ENCODE results near the gene FABP6. TPM values are rescaled to one million over a fixed set of nuclear protein-coding genes. Genes with fewer than 3 reads are reported as not detected.

FABP6 gene
- total RNA-seq, 5 donors from 2014 or later (not counting 1 experiment from before 2014, with no cell fraction given), result not detected

DNA sequence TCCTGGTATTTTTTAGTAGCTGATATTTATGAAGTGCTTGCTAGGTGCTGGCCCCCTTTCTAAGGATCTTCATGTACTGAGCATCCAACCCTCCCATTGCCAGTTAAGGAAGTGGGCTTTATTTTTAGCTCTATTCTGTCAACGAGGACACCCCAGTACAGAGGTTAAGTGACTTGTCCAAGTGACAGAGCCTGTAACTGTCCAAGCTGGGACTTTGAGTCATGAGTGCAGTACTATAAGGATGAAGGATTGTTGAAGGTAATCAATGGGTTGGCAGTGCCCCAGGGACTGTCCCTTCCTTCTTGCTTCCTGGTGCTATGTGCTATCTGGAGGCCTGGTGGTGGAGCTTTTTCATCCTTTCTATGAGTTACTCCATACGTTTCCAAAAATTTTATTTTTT lies 18.0 kb upstream of the FABP6 start:
- H3K36me3 Mint-ChIP-seq, result no peaks in the 10 kb centered on the region
- H3K4me3 ChIP-seq (ENCODE audit: control insufficient read depth in 1 of 2, extremely low read depth in 1 of 2, low read length in 1 of 2), result no peak overlapping the region
- CTCF ChIA-PET, result no interaction called here
- ATAC-seq (replicated peaks in 1 of 4), result no peak
- H3K4me1 Mint-ChIP-seq, result no peaks in the 10 kb centered on the region
- POLR2A ChIA-PET, result interaction anchor here in 1 of 2 donors (0.6 kb wide), 1 partner anchor 25 kb away, joined by 9 read pairs; no protein-coding TSS in a partner anchor
- H3K9me3 Mint-ChIP-seq, result no peaks in the 10 kb centered on the region
- WGBS (ENCODE audit: insufficient coverage), result 100% methylated on average over 1 of the region's 2 CpGs
- no peak overlapping the region for H3K27ac ChIP-seq (ENCODE audit: low read length)
- DNase-seq, result no peak
- peaks cover 0 to 6% of the 10 kb centered on the region in 2 experiments for H3K27me3 ChIP-seq (replicated peaks in 1 of 2; ENCODE audit: control insufficient read depth in 2 of 2, extremely low read depth in 1 of 2, insufficient read depth in 2 of 2, low read length in 1 of 2)
- no peak overlapping the region for H3K27ac Mint-ChIP-seq
- H3K4me1 ChIP-seq (ENCODE audit: control insufficient read depth in 1 of 2, extremely low read depth in 1 of 2, insufficient read depth in 2 of 2, low read length in 2 of 2), result no peaks in the 10 kb centered on the region
- H3K36me3 ChIP-seq (ENCODE audit: control insufficient read depth in 2 of 2, extremely low read depth in 1 of 2, insufficient read depth in 1 of 2, low read length in 1 of 2), result no peaks in the 10 kb centered on the region
- H3K9me3 ChIP-seq, result no peaks in the 10 kb centered on the region
- peaks cover 0 to 7% of the 10 kb centered on the region in 2 donors for H3K27me3 Mint-ChIP-seq
- no peak overlapping the region for H3K4me3 Mint-ChIP-seq

DNA sequence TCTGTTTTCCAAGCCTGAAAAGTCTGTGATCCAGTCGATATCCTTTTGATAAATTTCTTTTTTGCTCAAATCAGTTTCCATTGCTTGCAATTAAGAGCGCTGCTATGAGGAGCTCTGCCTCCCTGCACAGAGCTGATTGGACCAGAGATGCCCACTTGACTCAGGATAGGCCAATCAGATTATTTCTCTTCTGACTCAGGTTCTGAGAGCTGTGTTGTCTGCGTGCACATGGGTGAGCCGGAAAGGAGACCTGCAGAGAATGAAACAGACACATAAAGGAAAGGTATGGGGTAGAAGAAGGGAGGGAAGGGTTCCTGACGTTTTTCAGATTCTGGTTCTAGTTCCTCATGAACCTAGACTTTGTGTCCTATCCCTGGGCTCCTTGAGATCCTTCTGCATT lies 15.8 kb upstream of the FABP6 start:
- Histone ChIP-seq H3K9me3 (no peaks in the 10 kb centered on the region), H3K4me3 (ENCODE audit: control insufficient read depth in 1 of 2, extremely low read depth in 1 of 2, low read length in 1 of 2) (no peak overlapping the region), H3K4me1 (ENCODE audit: control insufficient read depth in 1 of 2, extremely low read depth in 1 of 2, insufficient read depth in 2 of 2, low read length in 2 of 2) (no peaks in the 10 kb centered on the region), H3K27ac (ENCODE audit: low read length) (no peak overlapping the region), H3K27me3 (replicated peaks in 1 of 2; ENCODE audit: control insufficient read depth in 2 of 2, extremely low read depth in 1 of 2, insufficient read depth in 2 of 2, low read length in 1 of 2) (peaks cover 0 to 4% of the 10 kb centered on the region in 2 experiments), H3K36me3 (ENCODE audit: control insufficient read depth in 2 of 2, extremely low read depth in 1 of 2, insufficient read depth in 1 of 2, low read length in 1 of 2) (no peaks in the 10 kb centered on the region)
- POLR2A ChIA-PET, result no interaction called here
- H3K36me3 Mint-ChIP-seq, result no peaks in the 10 kb centered on the region
- DNase-seq (no peak), ATAC-seq (replicated peaks in 1 of 4) (no peak)
- no peak overlapping the region for H3K4me3 Mint-ChIP-seq
- H3K9me3 Mint-ChIP-seq, result no peaks in the 10 kb centered on the region
- peaks cover 0 to 7% of the 10 kb centered on the region in 2 donors for H3K27me3 Mint-ChIP-seq
- CTCF ChIA-PET, result no interaction called here
- WGBS (ENCODE audit: insufficient coverage), result 61% methylated on average over 3 of the region's 5 CpGs
- no peak overlapping the region for H3K27ac Mint-ChIP-seq
- H3K4me1 Mint-ChIP-seq, result no peaks in the 10 kb centered on the region

DNA sequence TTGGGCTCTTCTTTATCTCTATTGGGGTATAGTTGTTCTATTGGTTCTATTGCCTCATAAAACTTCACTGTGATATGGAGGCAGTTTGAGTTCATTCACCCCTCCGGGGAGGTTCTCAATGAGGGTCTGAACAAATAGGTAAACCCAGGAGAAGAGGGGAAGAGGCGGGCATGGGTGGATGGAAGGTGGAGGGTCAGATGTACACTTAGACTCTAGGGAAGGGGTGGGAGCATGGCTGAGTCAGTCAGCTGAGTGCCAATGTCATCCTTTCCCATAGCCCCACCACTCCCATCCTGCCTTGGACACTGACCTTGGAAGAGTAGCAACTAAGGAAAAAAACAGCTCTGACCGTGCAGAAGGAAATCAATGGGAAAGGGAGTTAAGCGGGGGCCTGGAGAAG lies 9.9 kb upstream of the FABP6 start:
- ATAC-seq (replicated peaks in 1 of 4), result no peak

DNA sequence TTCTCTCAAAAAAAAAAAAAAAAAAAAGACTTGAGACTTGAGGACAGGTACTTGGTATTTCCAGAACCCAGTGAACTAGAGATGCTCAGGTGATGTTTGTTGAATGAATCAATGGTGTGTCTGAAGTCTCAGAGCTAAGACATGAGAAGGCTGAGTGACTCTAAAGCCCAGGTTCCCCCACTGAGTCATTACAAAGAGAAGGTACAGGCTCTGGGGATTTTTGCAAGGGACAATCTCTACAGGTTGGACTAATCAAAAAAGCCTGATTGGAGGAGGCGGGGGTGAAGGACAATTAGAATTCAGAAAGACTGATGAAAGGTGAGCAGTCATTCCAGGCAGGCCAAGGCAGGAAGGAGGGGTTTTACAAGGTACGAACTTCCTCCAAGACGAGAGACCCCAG lies 8.2 kb upstream of the FABP6 start:
- ChIA-PET CTCF (interaction anchor here in 1 of 2 donors (0.7 kb wide), 2 partner anchors 9 to 25 kb away, joined by 4 to 5 read pairs; no protein-coding TSS in a partner anchor), POLR2A (no interaction called here)
- H3K36me3 ChIP-seq (ENCODE audit: control insufficient read depth in 2 of 2, extremely low read depth in 1 of 2, insufficient read depth in 1 of 2, low read length in 1 of 2), result no peaks in the 10 kb centered on the region
- peaks cover 0 to 8% of the 10 kb centered on the region in 2 experiments for H3K27me3 ChIP-seq (replicated peaks in 1 of 2; ENCODE audit: control insufficient read depth in 2 of 2, extremely low read depth in 1 of 2, insufficient read depth in 2 of 2, low read length in 1 of 2)
- Mint-ChIP-seq H3K4me1 (no peaks in the 10 kb centered on the region), H3K36me3 (no peaks in the 10 kb centered on the region), H3K4me3 (no peak overlapping the region), H3K27ac (no peak overlapping the region), H3K9me3 (no peaks in the 10 kb centered on the region), H3K27me3 (peaks cover 0 to 5% of the 10 kb centered on the region in 2 donors)
- DNase-seq (no peak), ATAC-seq (replicated peaks in 1 of 4) (no peak)
- no CpG with 5 or more reads among the region's 3 CpGs for WGBS (ENCODE audit: insufficient coverage)
- H3K9me3 ChIP-seq, result no peaks in the 10 kb centered on the region
- H3K4me1 ChIP-seq (ENCODE audit: control insufficient read depth in 1 of 2, extremely low read depth in 1 of 2, insufficient read depth in 2 of 2, low read length in 2 of 2), result no peaks in the 10 kb centered on the region
- H3K4me3 ChIP-seq (ENCODE audit: control insufficient read depth in 1 of 2, extremely low read depth in 1 of 2, low read length in 1 of 2), result no peak overlapping the region
- no peak overlapping the region for H3K27ac ChIP-seq (ENCODE audit: low read length)

More for the DNA sequence above, 9.9 kb upstream of the FABP6 start:
- Histone ChIP-seq H3K27ac (ENCODE audit: low read length) (no peak overlapping the region), H3K36me3 (ENCODE audit: control insufficient read depth in 2 of 2, extremely low read depth in 1 of 2, insufficient read depth in 1 of 2, low read length in 1 of 2) (no peaks in the 10 kb centered on the region), H3K27me3 (replicated peaks in 1 of 2; ENCODE audit: control insufficient read depth in 2 of 2, extremely low read depth in 1 of 2, insufficient read depth in 2 of 2, low read length in 1 of 2) (peaks cover 0 to 8% of the 10 kb centered on the region in 2 experiments), H3K4me1 (ENCODE audit: control insufficient read depth in 1 of 2, extremely low read depth in 1 of 2, insufficient read depth in 2 of 2, low read length in 2 of 2) (no peaks in the 10 kb centered on the region), H3K9me3 (no peaks in the 10 kb centered on the region), H3K4me3 (ENCODE audit: control insufficient read depth in 1 of 2, extremely low read depth in 1 of 2, low read length in 1 of 2) (no peak overlapping the region)
- no peak for DNase-seq
- Mint-ChIP-seq H3K9me3 (no peaks in the 10 kb centered on the region), H3K27me3 (peaks cover 5 to 7% of the 10 kb centered on the region in 2 donors), H3K4me1 (no peaks in the 10 kb centered on the region), H3K27ac (no peak overlapping the region), H3K4me3 (no peak overlapping the region), H3K36me3 (no peaks in the 10 kb centered on the region)
- CTCF ChIA-PET, result no interaction called here
- POLR2A ChIA-PET, result no interaction called here
- WGBS (ENCODE audit: insufficient coverage), result 100% methylated on average over 1 of the region's 4 CpGs

DNA sequence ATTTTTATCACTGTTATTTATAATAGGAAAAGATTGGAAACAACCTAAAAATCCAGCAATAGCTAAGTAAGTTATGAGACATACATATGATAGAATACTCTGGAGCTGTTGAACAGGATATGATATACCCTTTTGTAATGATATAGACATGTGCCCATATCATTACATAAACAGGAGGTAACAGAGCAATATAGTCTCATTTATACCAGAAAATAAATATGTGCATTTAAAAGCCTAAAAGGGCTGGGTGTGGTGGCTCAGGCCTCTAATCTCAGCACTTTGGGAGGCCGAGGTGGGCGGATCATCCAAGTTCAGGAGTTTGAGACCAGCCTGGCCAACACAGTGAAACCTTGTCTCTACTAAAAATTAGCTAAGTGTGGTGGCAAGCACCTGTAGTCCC lies 2.3 kb upstream of the FABP6 start:
- Mint-ChIP-seq H3K36me3 (no peaks in the 10 kb centered on the region), H3K4me3 (no peak overlapping the region), H3K9me3 (no peaks in the 10 kb centered on the region), H3K4me1 (no peaks in the 10 kb centered on the region), H3K27me3 (no peaks in the 10 kb centered on the region), H3K27ac (no peak overlapping the region)
- Histone ChIP-seq H3K27ac (ENCODE audit: low read length) (no peak overlapping the region), H3K4me3 (ENCODE audit: control insufficient read depth in 1 of 2, extremely low read depth in 1 of 2, low read length in 1 of 2) (no peak overlapping the region), H3K9me3 (no peaks in the 10 kb centered on the region), H3K27me3 (replicated peaks in 1 of 2; ENCODE audit: control insufficient read depth in 2 of 2, extremely low read depth in 1 of 2, insufficient read depth in 2 of 2, low read length in 1 of 2) (peaks cover 0 to 2% of the 10 kb centered on the region in 2 experiments), H3K36me3 (ENCODE audit: control insufficient read depth in 2 of 2, extremely low read depth in 1 of 2, insufficient read depth in 1 of 2, low read length in 1 of 2) (no peaks in the 10 kb centered on the region), H3K4me1 (ENCODE audit: control insufficient read depth in 1 of 2, extremely low read depth in 1 of 2, insufficient read depth in 2 of 2, low read length in 2 of 2) (no peaks in the 10 kb centered on the region)
- CTCF ChIA-PET, result interaction anchor here in 1 of 2 donors (0.7 kb wide), 1 partner anchor 69 kb away, joined by 6 read pairs; no protein-coding TSS in a partner anchor
- ATAC-seq (replicated peaks in 1 of 4), result no peak
- DNase-seq, result no peak
- POLR2A ChIA-PET, result no interaction called here
- no CpG with 5 or more reads among the region's 2 CpGs for WGBS (ENCODE audit: insufficient coverage)

DNA sequence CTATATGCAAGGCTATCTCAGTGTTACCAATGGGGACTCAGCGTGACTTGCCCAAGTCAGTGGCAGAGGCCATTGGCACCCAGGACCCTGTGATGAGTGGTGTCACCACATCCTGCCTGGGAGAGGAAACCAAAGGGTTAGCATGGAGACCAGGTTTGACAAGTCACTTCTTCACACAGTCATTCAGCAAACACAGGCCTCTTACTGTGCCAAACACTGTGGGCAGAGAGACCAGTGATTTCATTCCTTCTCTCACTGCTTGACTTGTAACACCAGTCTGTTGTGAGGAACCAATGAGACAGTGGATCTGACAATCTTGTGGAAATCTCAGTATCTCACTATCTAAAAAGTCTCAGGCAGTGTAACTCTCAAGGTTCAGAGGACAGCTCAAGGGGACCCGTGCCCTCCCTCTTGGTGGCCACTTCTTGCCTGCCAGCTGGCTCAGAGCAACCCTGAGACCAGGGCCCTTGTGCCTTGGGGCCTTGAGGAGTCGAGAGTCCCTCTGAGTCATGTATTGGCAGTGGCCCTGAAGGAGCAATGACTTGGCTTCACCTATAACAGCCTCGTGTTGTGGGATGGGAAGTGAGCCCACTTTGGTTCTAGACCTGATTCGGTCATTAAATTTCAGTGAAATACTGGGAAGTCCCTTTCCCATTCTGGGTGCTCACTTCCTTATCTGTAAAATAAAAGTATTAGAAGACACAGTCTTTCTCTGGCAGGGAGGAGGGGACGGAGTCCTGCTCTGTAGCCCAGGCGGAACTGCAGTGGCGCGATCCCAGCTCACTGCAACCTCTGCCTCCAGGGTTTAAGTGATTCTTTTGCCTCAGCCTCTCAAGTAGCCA lies 1.6 kb downstream of the FABP6 start:
- no peak for DNase-seq
- Histone ChIP-seq H3K36me3 (ENCODE audit: control insufficient read depth in 2 of 2, extremely low read depth in 1 of 2, insufficient read depth in 1 of 2, low read length in 1 of 2) (no peaks in the 10 kb centered on the region), H3K4me1 (ENCODE audit: control insufficient read depth in 1 of 2, extremely low read depth in 1 of 2, insufficient read depth in 2 of 2, low read length in 2 of 2) (no peaks in the 10 kb centered on the region), H3K27ac (ENCODE audit: low read length) (no peak overlapping the region), H3K9me3 (no peaks in the 10 kb centered on the region), H3K4me3 (ENCODE audit: control insufficient read depth in 1 of 2, extremely low read depth in 1 of 2, low read length in 1 of 2) (no peak overlapping the region), H3K27me3 (replicated peaks in 1 of 2; ENCODE audit: control insufficient read depth in 2 of 2, extremely low read depth in 1 of 2, insufficient read depth in 2 of 2, low read length in 1 of 2) (no peaks in the 10 kb centered on the region)
- H3K36me3 Mint-ChIP-seq, result no peaks in the 10 kb centered on the region
- H3K4me3 Mint-ChIP-seq, result no peak overlapping the region
- 89% methylated on average over 7 of the region's 9 CpGs for WGBS (ENCODE audit: insufficient coverage)
- H3K27me3 Mint-ChIP-seq, result no peaks in the 10 kb centered on the region
- CTCF ChIA-PET, result no interaction called here
- H3K4me1 Mint-ChIP-seq, result no peaks in the 10 kb centered on the region
- POLR2A ChIA-PET, result no interaction called here
- H3K27ac Mint-ChIP-seq, result no peak overlapping the region
- H3K9me3 Mint-ChIP-seq, result no peaks in the 10 kb centered on the region
- ATAC-seq (replicated peaks in 1 of 4), result no peak

Measured in T-cell (primary cell).